HepG2 (cell line): ENCODE data around the gene APEX1. TPM values are rescaled to one million over a fixed set of nuclear protein-coding genes. Genes with fewer than 3 reads are reported as not detected.

ENCODE experiments used
- BCL6 ChIP-seq: IDR thresholded peaks from 2 replicates; pipeline ENCODE4 v1.6.1; 2016; ENCODE audit warnings: missing genetic modification reagents, missing compliant biosample characterization
- FUBP1 ChIP-seq: sonication (generic); formaldehyde crosslinking; IDR thresholded peaks from 2 replicates; pipeline ENCODE4 v1.5.1; 2020; ENCODE audit warnings: missing genetic modification reagents, mild to moderate bottlenecking, borderline replicate concordance
- HNRNPLL ChIP-seq: fragments of 200-400 bp; formaldehyde crosslinking; IDR thresholded peaks from 2 replicates; pipeline ENCODE4 v1.6.1; 2017; ENCODE audit warnings: mild to moderate bottlenecking, low read depth, low read length; ENCODE audit not compliant: poor library complexity, severe bottlenecking
- MAFF ChIP-seq: IDR thresholded peaks from 2 replicates; pipeline ENCODE4 v1.6.1; 2011; ENCODE audit warnings: low read depth, low read length, improper control_type of control experiment
- MTA1 ChIP-seq: sonication (generic); formaldehyde crosslinking; IDR thresholded peaks from 2 replicates; pipeline ENCODE4 v1.4.0; 2020; ENCODE audit warnings: missing genetic modification reagents, mild to moderate bottlenecking, borderline replicate concordance
- MXD4 ChIP-seq: IDR thresholded peaks from 2 replicates; pipeline ENCODE4 v1.6.1; 2016; ENCODE audit warnings: mild to moderate bottlenecking, missing biosample characterization, missing genetic modification reagents
- NCOA5 ChIP-seq: sonication (generic); formaldehyde crosslinking; IDR thresholded peaks from 2 replicates; pipeline ENCODE4 v1.4.0; 2020; ENCODE audit warnings: missing genetic modification reagents
- PAXIP1 ChIP-seq: sonication (generic); formaldehyde crosslinking; conservative IDR thresholded peaks from 2 replicates; pipeline ENCODE4 v1.4.0; 2020; ENCODE audit warnings: mild to moderate bottlenecking, missing genetic modification reagents, moderate library complexity
- SMYD3 ChIP-seq: sonication (generic); formaldehyde crosslinking; IDR thresholded peaks from 2 replicates; pipeline ENCODE4 v1.8.1; 2023; ENCODE audit warnings: mild to moderate bottlenecking, missing genetic modification reagents
- STAT5B ChIP-seq: sonication (generic); formaldehyde crosslinking; IDR thresholded peaks from 2 replicates; pipeline ENCODE4 v1.4.0; 2020; ENCODE audit warnings: missing genetic modification reagents
- ZNF292 ChIP-seq: sonication (generic); formaldehyde crosslinking; IDR thresholded peaks from 2 replicates; pipeline ENCODE4 v1.8.1; 2022; ENCODE audit warnings: mild to moderate bottlenecking, low read depth, missing genetic modification reagents, borderline replicate concordance
- ZNF776 ChIP-seq: sonication (generic); formaldehyde crosslinking; IDR thresholded peaks from 2 replicates; pipeline ENCODE4 v1.4.0; 2020; ENCODE audit warnings: mild to moderate bottlenecking, missing genetic modification reagents
- polyA plus RNA-seq, 8 experiments: library from polyadenylated mRNA; depleted of rRNA in 3 of 8; stranded (reverse) in 7 of 8; unstranded in 1 of 8; fragments of >200 nt; fragmentation: Illumina TruSeq in 4 of 8; extraction: Trizol in 4 of 8; gene quantifications; 2 replicates each; pipeline versions ENCODE4 v1.2.1 to v1.2.3, GENCODE V29; 2011 to 2016; ENCODE audit warnings: low read depth in 4 of 8, missing spikeins in 1 of 8, mixed read lengths in 1 of 8; ENCODE audit not compliant: insufficient read depth in 1 of 8
- total RNA-seq, 5 experiments: library from RNA; depleted of rRNA; stranded (reverse); fragments of >200 nt; fragmentation: Illumina TruSeq; extraction: Trizol; gene quantifications; 2 replicates each; pipeline ENCODE4 v1.2.3, GENCODE V29; 2016; ENCODE audit warnings: low read depth in 1 of 5
- TF ChIP-seq, protein P1 (sequence below): IDR thresholded peaks from 2 replicates; pipeline ENCODE4 v1.6.1; 2016; ENCODE audit warnings: low read depth, missing genetic modification reagents, missing compliant biosample characterization

APEX1 gene
- total and polyA plus RNA-seq, 2 of the 13 experiments (the other 11 are each of a cell fraction or from before 2014, with no cell fraction given), result 171 to 405 TPM

GRCh38 chr14:20412876-20413743 is 41.9 kb upstream of the APEX1 start, which contains the start of gene TEP1 (continued):
- TF ChIP-seq, protein P1, sequence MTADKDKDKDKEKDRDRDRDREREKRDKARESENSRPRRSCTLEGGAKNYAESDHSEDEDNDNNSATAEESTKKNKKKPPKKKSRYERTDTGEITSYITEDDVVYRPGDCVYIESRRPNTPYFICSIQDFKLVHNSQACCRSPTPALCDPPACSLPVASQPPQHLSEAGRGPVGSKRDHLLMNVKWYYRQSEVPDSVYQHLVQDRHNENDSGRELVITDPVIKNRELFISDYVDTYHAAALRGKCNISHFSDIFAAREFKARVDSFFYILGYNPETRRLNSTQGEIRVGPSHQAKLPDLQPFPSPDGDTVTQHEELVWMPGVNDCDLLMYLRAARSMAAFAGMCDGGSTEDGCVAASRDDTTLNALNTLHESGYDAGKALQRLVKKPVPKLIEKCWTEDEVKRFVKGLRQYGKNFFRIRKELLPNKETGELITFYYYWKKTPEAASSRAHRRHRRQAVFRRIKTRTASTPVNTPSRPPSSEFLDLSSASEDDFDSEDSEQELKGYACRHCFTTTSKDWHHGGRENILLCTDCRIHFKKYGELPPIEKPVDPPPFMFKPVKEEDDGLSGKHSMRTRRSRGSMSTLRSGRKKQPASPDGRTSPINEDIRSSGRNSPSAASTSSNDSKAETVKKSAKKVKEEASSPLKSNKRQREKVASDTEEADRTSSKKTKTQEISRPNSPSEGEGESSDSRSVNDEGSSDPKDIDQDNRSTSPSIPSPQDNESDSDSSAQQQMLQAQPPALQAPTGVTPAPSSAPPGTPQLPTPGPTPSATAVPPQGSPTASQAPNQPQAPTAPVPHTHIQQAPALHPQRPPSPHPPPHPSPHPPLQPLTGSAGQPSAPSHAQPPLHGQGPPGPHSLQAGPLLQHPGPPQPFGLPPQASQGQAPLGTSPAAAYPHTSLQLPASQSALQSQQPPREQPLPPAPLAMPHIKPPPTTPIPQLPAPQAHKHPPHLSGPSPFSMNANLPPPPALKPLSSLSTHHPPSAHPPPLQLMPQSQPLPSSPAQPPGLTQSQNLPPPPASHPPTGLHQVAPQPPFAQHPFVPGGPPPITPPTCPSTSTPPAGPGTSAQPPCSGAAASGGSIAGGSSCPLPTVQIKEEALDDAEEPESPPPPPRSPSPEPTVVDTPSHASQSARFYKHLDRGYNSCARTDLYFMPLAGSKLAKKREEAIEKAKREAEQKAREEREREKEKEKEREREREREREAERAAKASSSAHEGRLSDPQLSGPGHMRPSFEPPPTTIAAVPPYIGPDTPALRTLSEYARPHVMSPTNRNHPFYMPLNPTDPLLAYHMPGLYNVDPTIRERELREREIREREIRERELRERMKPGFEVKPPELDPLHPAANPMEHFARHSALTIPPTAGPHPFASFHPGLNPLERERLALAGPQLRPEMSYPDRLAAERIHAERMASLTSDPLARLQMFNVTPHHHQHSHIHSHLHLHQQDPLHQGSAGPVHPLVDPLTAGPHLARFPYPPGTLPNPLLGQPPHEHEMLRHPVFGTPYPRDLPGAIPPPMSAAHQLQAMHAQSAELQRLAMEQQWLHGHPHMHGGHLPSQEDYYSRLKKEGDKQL, result 0 out of 2 replicates have a peak, but pooled peaks have one; percentile 17
- no peak for TF ChIP-seq SMYD3
- TF ChIP-seq MTA1, result peak; percentile 87; the same call in 1 of the 2 replicates
- no peak for TF ChIP-seq MXD4 (CRISPR knock-in tag)
- TF ChIP-seq BCL6 (CRISPR knock-in tag), result peak; percentile 58
- TF ChIP-seq HNRNPLL, result peak; percentile 92
- no peak for TF ChIP-seq STAT5B (CRISPR knock-in tag)
- TF ChIP-seq NCOA5 (CRISPR knock-in tag), result no peak
- TF ChIP-seq ZNF292 (CRISPR knock-in tag), result peak; percentile 93
- peak; percentile 82; the same call in 1 of the 2 replicates for TF ChIP-seq ZNF776 (CRISPR knock-in tag)
- no peak for TF ChIP-seq MAFF
- TF ChIP-seq PAXIP1 (CRISPR knock-in tag), result peak; percentile 55
- TF ChIP-seq FUBP1, result no peak
